Astrocyte of the spinal cord (primary cell): ENCODE results near the gene PRDM16.

Experiments
- DNase-seq: peaks from one replicate; pipeline ENCODE4 v3.0.0; 2011; ENCODE audit warnings: low read depth, low spot score
- H3K4me3 ChIP-seq: 2 replicates; pipeline ENCODE4 v1.5.1; 2011; ENCODE audit warnings: low read depth, mild to moderate bottlenecking, low read length, moderate library complexity
- in situ Hi-C: cut with HindIII; loops from 2 replicates; pipeline ENCODE4 v1.10.0; 2017; ENCODE audit warnings: low sequenced_read_pairs
- TF ChIP-seq, protein P1 (sequence below): IDR thresholded peaks from 2 replicates; pipeline ENCODE4 v1.5.1; 2012; ENCODE audit warnings: low read depth, mild to moderate bottlenecking, low read length, inconsistent platforms

Gene PRDM16

DNA sequence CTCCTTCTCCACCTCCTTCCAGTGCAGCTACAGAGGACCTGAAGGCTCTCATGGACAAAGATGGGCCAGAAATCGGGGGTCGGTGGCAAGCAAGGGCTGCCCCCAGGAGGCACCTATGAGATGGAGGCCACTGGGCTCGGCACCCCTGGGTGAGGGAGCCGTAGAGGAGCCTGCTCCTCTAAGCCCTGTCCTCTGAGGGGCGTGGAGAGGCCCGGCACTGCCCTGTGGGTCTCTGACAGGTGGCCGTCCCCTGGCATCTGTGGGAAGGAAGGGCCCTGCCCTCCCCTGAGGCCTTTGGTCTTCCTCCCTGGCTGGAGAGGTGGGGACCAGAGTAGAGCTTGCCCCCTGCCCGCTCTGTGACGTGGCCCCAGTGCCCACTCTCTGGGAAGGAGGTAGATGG, 30.9 kb downstream of the PRDM16 start:
- TF ChIP-seq, protein P1, sequence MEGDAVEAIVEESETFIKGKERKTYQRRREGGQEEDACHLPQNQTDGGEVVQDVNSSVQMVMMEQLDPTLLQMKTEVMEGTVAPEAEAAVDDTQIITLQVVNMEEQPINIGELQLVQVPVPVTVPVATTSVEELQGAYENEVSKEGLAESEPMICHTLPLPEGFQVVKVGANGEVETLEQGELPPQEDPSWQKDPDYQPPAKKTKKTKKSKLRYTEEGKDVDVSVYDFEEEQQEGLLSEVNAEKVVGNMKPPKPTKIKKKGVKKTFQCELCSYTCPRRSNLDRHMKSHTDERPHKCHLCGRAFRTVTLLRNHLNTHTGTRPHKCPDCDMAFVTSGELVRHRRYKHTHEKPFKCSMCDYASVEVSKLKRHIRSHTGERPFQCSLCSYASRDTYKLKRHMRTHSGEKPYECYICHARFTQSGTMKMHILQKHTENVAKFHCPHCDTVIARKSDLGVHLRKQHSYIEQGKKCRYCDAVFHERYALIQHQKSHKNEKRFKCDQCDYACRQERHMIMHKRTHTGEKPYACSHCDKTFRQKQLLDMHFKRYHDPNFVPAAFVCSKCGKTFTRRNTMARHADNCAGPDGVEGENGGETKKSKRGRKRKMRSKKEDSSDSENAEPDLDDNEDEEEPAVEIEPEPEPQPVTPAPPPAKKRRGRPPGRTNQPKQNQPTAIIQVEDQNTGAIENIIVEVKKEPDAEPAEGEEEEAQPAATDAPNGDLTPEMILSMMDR: no peak
- H3K4me3 ChIP-seq: no peak overlapping the region
- DNase-seq: no peak
- in situ Hi-C loops: no loop called here

DNA sequence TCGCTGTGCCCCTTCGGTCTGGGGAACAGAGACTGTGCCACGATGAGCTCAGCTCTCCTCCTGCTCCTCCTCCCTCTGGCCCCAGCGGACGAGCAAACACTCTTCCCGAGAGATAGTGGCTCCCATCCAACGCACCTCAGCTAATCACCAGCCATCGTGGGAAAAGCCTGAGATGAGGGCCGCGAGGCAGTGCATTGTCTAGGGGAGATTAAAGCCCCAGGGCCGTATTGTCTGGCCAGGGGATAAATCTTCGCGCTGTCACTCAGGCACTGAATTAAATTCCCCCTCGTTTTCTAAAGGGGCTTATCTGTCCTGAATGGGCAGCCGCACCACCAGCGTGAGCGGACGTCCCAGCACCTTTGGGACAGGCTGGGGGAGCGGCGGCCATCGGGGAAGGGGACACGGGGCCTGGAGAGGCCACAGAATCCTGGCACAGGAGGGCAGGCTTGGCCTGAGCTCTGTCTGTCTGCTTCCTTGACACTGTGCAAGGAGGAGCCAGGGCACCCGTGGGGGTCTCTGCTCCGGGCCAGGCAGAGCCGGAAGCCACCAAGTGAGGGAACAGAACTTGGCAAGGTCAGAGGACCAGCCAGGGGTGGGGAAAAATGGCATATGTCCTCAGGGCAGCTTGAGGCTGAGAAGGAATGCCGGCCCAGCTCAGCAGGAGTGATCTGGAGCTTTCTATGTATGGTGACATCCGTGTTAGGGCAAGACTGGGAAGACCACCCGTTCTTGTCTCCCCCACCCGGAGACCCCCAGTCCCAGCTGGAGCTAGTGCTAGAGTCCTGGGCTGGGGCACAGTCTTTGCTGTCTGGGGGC, 32.3 kb downstream of the PRDM16 start:
- TF ChIP-seq, protein P1: no peak
- H3K4me3 ChIP-seq: no peak overlapping the region
- in situ Hi-C loops: no loop called here
- no peak for DNase-seq

DNA sequence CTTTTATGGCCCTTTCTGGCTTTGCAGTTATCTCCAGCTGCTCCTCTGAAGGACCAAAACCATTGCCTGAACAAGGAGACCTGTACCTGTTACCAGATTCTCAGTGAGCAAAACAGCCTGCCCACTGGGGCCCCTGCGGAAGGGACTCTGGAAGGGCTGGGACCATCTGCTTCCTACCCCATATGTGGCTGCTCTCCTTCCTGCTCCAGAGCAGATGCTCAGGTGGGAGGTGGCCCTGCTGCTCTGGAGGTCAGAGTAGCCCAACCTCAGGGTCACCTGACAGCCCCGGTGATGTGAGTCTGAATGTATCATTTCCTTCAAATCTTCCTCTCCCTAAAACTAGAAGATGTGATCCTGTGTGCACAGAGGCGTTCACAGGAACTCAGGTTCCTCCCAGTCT, 33.6 kb downstream of the PRDM16 start:
- in situ Hi-C loops: no loop called here
- DNase-seq: no peak
- TF ChIP-seq, protein P1: no peak
- no peak overlapping the region for H3K4me3 ChIP-seq

DNA sequence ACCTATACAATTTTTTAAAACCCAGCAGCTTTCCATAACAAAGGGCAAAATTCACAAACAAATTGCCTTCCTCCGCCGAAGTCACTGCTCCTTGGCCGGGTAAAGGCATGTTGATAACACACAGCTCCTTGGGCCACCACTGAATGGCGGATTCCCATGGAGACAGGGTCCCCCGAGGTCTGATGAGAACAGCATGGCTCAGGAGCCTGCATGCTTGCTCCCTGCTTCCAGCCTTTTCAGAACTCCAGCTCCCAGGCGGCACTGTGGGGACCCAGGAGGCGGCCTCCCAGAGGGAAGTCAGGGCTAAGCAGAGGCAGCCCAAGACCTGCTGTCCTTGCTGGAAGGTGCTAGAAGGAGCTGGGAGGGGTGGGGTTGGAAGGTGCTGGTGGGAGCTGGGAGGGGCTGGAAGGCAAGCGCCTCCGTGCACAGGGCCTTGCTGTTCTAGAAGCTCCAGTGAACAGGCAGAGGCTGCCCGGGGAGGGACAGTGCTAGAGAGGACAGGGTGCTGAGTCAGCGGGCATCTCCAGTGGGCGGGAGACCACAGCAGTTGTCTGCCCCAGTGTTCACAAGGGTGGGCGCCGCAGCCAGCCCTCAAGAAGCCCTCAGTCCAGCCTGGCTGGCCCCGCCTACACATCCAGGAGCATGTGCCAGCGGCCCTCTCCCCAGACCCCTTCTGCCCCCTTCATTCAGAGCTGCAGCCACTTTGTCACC, 35.1 kb downstream of the PRDM16 start:
- no peak for DNase-seq
- in situ Hi-C loops: no loop called here
- H3K4me3 ChIP-seq: no peak overlapping the region
- TF ChIP-seq, protein P1: no peak

DNA sequence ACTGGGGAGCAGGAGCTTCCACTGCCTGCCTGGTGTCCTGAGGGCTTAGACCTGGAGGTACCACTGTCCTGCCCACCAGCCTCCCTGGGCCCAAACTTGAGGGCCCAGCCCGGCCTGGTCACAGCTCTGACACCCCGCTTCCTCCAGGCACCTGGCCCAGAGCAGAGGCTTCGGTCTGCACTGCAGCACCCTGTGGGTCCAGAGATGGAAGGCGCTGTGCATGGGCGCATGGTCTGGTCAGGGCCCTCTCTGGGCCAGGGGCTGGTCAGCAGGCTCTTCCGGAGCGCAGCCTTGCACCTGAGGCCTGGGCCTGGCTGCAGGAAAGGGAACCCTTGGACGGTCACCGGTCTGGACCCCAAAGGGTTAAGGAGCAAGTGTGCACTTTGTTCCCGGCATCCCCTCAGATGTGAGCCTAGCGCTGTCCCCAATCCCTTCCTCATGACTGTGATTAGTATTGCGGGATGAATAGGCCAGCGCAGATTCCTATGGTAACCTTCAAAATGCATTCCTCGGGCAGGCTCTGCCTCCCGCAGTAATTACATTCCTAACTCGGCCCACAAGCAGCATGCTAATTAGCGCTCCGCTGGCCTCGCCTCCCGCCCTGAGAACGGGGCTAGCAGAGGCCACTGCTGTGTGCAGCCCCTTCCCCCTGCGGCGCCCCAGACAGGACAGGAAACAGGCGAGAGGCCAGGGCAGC, 36.3 kb downstream of the PRDM16 start:
- H3K4me3 ChIP-seq: no peak overlapping the region
- DNase-seq: peak; percentile 36
- in situ Hi-C loops: no loop called here
- TF ChIP-seq, protein P1: no peak

DNA sequence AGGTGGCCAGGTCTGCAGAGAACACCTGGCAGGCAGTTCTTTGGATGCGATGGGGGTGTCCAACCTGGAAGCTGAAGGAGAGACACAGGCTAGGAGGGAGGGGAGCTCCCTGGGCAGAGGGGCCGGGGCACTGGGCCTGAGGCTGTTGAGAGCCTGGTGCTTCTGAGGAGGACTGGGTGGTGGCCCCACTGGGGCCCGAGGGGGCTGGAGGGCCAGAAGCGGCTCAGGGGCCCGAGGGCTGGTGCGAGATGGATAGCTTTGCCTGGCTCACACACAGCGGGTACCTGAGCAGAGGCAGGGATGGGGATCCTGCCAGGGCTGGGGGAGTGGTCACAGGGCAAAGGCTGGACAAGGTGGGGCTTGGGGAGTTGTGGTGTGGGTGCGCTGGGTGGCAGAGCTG, 37.2 kb downstream of the PRDM16 start:
- TF ChIP-seq, protein P1: no peak
- H3K4me3 ChIP-seq: no peak overlapping the region
- DNase-seq: no peak
- in situ Hi-C loops: no loop called here
